ENCODE measurements around the gene CLEC3B. TPM values are rescaled to one million over a fixed set of nuclear protein-coding genes. Genes with fewer than 3 reads are reported as not detected.

Gene CLEC3B
- total RNA-seq, 1 donor from 2014 or later: 41.7 TPM

- Histone ChIP-seq H3K9me3 (no peaks in the 10 kb centered on the region), H3K27me3 (no peaks in the 10 kb centered on the region), H3K4me3 (no peak overlapping the region), H3K4me1 (peaks cover 38% of the 10 kb centered on the region), H3K27ac (peak overlapping the region; percentile 15), H3K36me3 (no peaks in the 10 kb centered on the region)
- intact Hi-C loops (cut with DNase I): no loop called here
- DNase-seq (ENCODE audit: extremely low spot score in 2 of 2): no peak
- TF ChIP-seq POLR2A (IDR thresholded peaks at IDR 0.05): no peak
- TF ChIP-seq CTCF (IDR thresholded peaks at IDR 0.05): no peak
- TF ChIP-seq POLR2AphosphoS5 (IDR thresholded peaks at IDR 0.05; ENCODE audit: insufficient read depth in 1 of 2, low read depth in 1 of 2): no peak
Measured at GRCh38 chr3:45054196-45054857, 28.2 kb downstream of the CLEC3B start.

GRCh38 chr3:45055032-45055410 lies 28.9 kb downstream of the CLEC3B start:
- Histone ChIP-seq H3K27me3 (no peaks in the 10 kb centered on the region), H3K4me3 (no peak overlapping the region), H3K27ac (peak overlapping the region; percentile 15), H3K9me3 (no peaks in the 10 kb centered on the region), H3K4me1 (peaks cover 38% of the 10 kb centered on the region), H3K36me3 (no peaks in the 10 kb centered on the region)
- TF ChIP-seq POLR2A (IDR thresholded peaks at IDR 0.05) (no peak), CTCF (IDR thresholded peaks at IDR 0.05) (no peak)
- intact Hi-C loops (cut with DNase I): no loop called here
- DNase-seq (ENCODE audit: extremely low spot score in 2 of 2): no peak

- intact Hi-C loops (cut with DNase I): no loop called here
- no peak overlapping the region for H3K4me3 ChIP-seq
- H3K9me3 ChIP-seq: no peaks in the 10 kb centered on the region
- H3K36me3 ChIP-seq: no peaks in the 10 kb centered on the region
- DNase-seq (ENCODE audit: extremely low spot score in 2 of 2): no peak
- peak overlapping the region; percentile 26 for H3K27ac ChIP-seq
- H3K4me1 ChIP-seq: peaks cover 38% of the 10 kb centered on the region
- no peaks in the 10 kb centered on the region for H3K27me3 ChIP-seq
- no peak for TF ChIP-seq POLR2AphosphoS5 (IDR thresholded peaks at IDR 0.05; ENCODE audit: insufficient read depth in 1 of 2, low read depth in 1 of 2)
- no peak for TF ChIP-seq POLR2A (IDR thresholded peaks at IDR 0.05)
- TF ChIP-seq CTCF (IDR thresholded peaks at IDR 0.05): no peak
Measured at GRCh38 chr3:45055411-45056143, 29.5 kb downstream of the CLEC3B start.

- no peak for DNase-seq (ENCODE audit: extremely low spot score in 2 of 2)
- Histone ChIP-seq H3K36me3 (no peaks in the 10 kb centered on the region), H3K9me3 (no peaks in the 10 kb centered on the region), H3K4me3 (no peak overlapping the region), H3K4me1 (peaks cover 38% of the 10 kb centered on the region), H3K27ac (peak overlapping the region; percentile 2), H3K27me3 (no peaks in the 10 kb centered on the region)
- intact Hi-C loops (cut with DNase I): no loop called here
- TF ChIP-seq POLR2A (IDR thresholded peaks at IDR 0.05) (no peak), POLR2AphosphoS5 (IDR thresholded peaks at IDR 0.05; ENCODE audit: insufficient read depth in 1 of 2, low read depth in 1 of 2) (peak in 1 of 2 donors; percentile 10), CTCF (IDR thresholded peaks at IDR 0.05) (no peak)
Measured at GRCh38 chr3:45056608-45057301, 30.7 kb downstream of the CLEC3B start.
